Measurements from ENCODE around the gene WDR27. TPM values are rescaled to one million over a fixed set of nuclear protein-coding genes. Genes with fewer than 3 reads are reported as not detected.
A peak's percentile ranks its signal among the peaks of the same experiment; 100 is the strongest.
"Not testable (repeated sequence)": the region's sequence is repeated elsewhere in the genome, so short reads cannot be mapped to it uniquely, and the experiment has no call there.

The WDR27 gene
- total RNA-seq, 1 donor from 2014 or later: 24.0 TPM

DNA sequence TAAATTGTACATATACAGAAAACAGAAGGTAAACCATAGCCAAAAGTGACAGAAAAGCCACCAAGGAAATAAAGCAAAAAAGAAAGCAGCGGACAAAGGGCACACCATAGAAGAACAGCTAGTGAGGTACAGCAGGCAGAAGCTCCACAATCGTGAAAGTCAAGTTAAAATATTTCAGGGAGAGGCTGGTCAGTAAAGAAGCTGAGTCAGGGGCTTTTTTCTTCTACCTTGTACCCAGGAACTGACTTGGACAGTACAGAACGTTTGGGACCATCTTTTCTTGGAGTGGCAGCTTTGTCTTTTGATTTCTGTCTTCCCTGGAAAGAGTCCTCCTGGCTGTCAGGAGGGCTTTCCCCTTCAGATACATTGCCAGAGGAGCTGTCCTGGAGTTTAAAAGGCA is 8.2 kb upstream of the WDR27 start:
- no peak for DNase-seq (ENCODE audit: low read depth, low spot score)

GRCh38 chr6:169709293-169709692 is 7.5 kb upstream of the WDR27 start:
- DNase-seq (ENCODE audit: low read depth, low spot score): no peak

DNA sequence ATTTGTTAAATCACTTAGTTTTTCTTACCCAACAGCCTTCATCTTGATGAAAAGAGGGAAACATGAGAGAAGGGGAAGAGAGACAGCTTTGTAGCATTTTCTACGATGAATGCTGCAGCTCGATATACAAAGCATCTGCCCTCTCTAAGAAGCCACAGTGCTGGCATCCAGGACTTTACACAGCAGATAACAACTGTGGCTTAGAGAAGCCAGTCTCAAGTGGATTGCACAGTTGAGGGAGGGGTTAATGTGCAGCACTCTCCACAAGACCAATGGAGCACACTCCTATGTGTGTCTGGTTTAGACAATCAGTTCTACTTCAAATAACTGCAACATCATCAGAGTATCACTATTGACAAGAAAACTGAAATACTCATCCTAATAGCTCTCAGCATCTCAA is 5.9 kb upstream of the WDR27 start:
- no peak for DNase-seq (ENCODE audit: low read depth, low spot score)

DNA sequence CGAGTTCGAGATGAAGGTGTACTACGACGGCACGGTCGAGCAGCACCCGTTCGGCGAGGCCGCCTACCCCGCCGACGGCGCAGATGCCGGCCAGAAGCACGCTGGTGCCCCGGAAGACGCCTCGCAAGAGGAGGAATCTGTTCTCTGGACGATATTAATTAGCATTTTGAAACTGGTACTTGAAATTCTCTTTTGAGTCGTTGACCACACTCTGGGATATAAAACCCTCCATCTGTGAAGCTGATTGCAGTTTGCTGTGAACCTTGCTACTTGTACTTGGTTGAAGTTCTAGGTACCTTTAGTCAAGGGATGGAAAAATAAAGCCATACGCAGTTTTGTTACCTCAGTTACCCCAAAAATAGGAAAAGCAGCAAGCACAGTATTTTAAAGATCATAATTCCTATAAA is 1.0 kb upstream of the WDR27 start:
- no peak for DNase-seq (ENCODE audit: low read depth, low spot score)

GRCh38 chr6:169701311-169701953 is 397 bp downstream of the WDR27 start:
- DNase-seq (ENCODE audit: low read depth, low spot score): no peak

GRCh38 chr6:169700296-169700695 is 1.5 kb downstream of the WDR27 start:
- DNase-seq (ENCODE audit: low read depth, low spot score): no peak

DNA sequence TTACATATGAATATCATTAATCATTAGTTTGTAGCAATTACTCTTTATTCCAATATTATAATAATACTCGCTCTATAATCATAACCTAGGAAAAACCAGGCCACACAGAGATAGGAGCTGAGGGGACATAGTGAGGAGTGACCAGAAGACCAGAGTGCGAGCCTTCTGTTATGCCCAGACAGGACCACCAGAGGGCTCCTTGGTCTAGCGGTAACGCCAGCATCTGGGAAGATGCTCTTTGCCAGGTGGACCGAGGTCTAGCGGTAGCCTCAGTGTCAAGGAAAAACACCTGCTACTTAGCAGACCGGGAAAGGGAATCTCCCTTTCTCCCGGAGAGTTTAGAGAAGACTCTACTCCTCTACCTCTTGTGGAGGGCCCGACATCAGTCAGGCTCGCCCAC is 4.7 kb downstream of the WDR27 start:
- not testable (repeated sequence) for DNase-seq (ENCODE audit: low read depth, low spot score)

DNA sequence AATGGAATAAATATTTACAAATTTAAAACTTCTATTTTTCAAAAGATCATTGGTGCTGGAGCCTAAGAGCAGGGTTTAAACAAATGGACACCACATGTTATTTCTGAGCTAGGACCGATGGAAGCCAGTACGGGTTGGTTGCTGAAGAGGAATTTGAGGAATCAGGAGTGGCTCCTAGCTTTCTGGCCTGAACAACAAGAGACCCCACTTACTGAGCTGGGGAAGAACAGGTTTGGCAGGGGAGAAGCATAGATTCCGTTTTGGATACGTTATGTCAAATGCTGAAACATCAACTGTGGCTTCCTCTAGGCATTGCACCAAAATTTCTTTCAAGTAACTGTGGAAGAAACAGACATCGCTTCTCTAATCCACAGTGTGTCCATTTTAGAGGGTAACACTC is 6.7 kb downstream of the WDR27 start:
- no peak for DNase-seq (ENCODE audit: low read depth, low spot score)

DNA sequence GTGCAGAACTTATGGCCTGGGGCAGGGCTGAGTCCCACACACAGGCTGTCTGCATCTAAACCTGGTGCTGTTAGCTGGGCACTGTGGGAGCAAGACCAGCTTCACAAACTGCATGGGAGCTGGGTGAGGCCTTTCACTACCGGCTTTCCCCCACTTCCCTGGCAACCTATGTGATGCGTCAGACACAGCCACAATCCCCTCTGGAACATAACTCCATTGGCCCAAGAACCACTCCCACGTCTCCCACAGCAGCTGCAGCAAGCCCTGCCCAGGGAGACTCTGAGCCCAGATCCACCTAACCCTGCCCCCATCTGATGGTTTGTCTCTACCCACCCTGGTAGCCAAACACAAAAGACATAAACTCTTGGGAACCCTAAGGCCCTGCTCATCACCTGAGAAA is 9.3 kb downstream of the WDR27 start:
- DNase-seq (ENCODE audit: low read depth, low spot score): no peak

GRCh38 chr6:169691260-169691659 is 10.6 kb downstream of the WDR27 start:
- DNase-seq (ENCODE audit: low read depth, low spot score): no peak

DNA sequence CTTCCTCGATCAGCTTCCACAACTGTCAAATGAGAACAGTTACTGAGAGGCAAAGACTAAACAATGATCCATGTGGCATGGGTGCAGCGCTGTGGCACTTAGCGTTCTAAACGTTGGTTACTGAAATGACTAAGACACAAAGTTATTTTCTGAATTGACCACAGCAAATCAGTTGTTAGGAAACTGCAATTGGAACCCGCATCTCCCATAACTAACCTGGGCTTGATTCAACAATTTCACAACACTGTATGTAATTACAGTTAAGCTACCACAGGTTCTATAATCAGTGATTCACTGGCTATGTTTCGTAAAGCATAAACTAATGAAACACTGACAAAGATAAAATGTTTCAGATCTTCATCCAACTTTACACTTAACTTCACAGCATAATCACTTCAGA is 12.5 kb downstream of the WDR27 start:
- no peak for DNase-seq (ENCODE audit: low read depth, low spot score)

GRCh38 chr6:169685860-169686259 is 16.0 kb downstream of the WDR27 start:
- no peak for DNase-seq (ENCODE audit: low read depth, low spot score)

GRCh38 chr6:169684056-169684455 is 17.8 kb downstream of the WDR27 start:
- DNase-seq (ENCODE audit: low read depth, low spot score): no peak

- DNase-seq (ENCODE audit: low read depth, low spot score): no peak
These were observed 23.5 kb downstream of the WDR27 start for GRCh38 chr6:169678342-169678741.

DNA sequence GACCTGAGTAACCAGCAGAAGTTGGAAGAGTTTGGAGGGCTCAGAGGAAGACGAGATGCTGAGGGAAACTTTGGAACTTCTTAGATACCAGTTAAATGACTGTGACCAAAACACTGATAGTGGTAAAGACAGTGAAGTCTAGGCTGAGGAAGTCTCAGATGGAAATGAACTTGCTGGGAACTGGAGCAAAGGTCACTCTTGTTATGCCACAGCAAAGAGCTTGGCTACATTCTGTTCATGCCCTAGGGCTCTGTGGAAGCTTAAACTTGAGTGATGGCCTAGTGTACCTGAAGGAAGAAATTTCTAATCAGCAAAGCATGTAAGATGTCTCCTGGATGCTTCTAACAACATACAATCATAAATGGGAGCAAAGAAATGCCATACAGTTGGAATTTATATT is 24.7 kb downstream of the WDR27 start:
- DNase-seq (ENCODE audit: low read depth, low spot score): no peak

GRCh38 chr6:169675011-169675410 is 26.8 kb downstream of the WDR27 start:
- DNase-seq (ENCODE audit: low read depth, low spot score): no peak

DNA sequence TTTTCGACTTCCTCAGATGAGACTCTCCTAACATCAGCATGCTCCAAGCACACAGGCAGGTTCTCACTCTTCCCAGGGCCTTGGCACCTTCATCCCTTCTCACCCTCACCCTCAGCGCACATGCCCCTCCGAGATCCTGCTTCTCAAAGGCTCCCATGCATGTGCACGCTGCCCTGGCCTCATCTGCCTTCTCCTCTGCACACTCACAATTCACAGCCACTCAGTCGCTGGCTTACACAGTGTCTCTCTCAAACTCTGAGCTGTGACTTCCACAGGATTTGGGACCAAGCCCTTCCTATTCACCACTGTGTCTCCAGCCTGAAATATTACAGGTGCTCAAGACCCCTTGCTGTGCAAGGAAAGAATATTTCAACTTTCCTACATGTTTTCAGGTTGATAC is 30.3 kb downstream of the WDR27 start:
- DNase-seq (ENCODE audit: low read depth, low spot score): no peak

GRCh38 chr6:169669889-169670288 is 31.9 kb downstream of the WDR27 start:
- peak; percentile 89 for DNase-seq (ENCODE audit: low read depth, low spot score)

GRCh38 chr6:169669147-169669546 is 32.7 kb downstream of the WDR27 start:
- DNase-seq (ENCODE audit: low read depth, low spot score): peak; percentile 32

GRCh38 chr6:169668203-169668847 is 33.5 kb downstream of the WDR27 start:
- DNase-seq (ENCODE audit: low read depth, low spot score): no peak

DNA sequence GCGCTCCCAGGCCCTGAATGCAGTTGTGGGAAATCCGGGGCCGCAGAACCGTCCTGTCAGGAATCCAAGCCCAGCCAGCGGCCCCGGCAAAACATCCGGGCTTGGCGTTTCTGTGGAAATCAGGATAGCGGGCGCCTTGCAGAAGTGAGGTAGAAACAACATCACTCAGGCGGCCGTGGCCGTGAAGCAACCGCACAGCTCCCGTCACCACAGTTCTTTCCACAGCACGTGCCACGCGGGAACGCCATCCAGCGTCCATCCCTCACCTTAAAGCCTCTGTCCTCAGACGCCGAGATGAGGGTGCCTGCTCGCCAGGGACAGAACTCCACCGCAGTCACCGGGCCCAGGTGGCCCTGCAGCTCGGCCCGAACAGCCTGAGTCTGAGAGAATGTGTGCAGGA is 34.1 kb downstream of the WDR27 start:
- DNase-seq (ENCODE audit: low read depth, low spot score): no peak

DNA sequence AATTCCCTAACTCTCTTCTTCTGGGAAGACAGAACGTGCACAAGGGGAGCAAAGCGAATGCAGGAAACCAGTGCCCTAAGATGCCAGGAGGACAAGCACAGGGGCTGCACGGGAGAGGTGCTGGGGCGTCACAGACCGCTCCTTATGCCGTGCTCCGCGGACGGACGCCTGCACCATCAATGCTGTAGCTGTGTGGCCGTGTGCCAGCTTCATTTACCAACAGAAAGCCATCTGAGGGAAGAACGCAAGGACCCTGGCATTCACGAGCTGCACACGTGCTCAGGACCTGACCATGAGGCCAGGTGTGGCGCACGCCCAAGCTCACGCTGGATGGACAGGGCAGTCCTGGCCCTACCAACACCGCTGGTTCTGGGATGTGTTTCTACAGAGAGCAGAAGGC is 35.4 kb downstream of the WDR27 start:
- DNase-seq (ENCODE audit: low read depth, low spot score): no peak

DNA sequence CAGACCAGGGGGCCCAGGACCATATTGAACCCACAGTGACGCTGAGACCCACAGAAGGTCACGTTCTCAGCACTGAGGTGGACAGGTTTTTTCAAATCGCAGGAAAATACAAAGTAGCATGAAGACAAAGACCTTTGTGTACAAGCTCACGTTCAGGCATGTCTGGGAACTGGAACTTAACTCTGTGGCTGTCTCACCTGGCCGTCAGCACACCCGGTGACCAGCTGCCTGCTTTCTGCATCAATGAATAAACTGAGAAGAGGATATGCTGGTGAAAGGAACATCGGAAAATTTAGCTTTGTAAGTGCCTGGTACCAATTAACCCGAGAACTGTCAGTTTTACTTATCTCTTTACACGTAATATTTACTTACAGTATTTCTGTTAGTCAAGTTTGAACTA is 36.5 kb downstream of the WDR27 start:
- DNase-seq (ENCODE audit: low read depth, low spot score): no peak

DNA sequence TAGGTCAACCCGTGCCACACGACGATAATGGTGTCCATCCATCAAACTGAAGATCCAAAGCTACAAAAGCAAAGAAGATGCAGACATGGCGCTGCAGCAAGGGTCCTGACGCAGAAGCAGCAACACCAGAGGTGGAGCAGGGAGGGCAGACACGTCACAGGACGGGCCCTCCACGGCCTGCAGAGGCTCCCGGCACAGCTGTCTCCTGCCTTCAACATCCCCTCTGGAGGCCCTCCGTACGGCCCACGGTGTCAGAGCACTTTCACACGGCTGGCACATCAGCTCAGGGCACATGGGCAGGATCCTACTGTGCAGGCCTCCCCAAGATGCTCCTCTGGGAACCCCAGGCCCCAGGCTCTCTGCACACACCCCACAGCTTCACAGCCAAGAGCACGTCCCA is 37.6 kb downstream of the WDR27 start:
- DNase-seq (ENCODE audit: low read depth, low spot score): no peak

All from pulmonary artery endothelial cell (primary cell).